Measurements from ENCODE around the gene C1orf232.

DNA sequence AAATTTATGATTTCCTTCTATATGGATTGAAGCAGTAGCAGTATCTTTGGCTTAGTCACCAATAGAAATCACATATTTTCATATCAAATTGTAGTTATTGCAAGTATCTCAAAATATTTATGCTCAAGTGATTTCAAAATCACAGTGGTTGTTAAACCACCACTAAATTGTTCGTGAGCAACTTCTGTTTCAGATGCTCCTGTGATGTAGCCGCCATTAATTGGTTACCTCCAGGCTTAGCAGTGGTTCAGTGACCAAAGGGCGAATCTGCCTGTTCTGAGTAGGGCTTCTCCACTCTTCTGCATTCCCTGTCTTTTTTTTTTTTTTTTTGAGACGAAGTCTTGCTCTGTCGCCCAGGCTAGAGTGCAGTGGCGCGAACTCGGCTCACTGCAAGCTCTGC is 6.6 kb upstream of the C1orf232 start:
- TF ChIP-seq, protein P1, sequence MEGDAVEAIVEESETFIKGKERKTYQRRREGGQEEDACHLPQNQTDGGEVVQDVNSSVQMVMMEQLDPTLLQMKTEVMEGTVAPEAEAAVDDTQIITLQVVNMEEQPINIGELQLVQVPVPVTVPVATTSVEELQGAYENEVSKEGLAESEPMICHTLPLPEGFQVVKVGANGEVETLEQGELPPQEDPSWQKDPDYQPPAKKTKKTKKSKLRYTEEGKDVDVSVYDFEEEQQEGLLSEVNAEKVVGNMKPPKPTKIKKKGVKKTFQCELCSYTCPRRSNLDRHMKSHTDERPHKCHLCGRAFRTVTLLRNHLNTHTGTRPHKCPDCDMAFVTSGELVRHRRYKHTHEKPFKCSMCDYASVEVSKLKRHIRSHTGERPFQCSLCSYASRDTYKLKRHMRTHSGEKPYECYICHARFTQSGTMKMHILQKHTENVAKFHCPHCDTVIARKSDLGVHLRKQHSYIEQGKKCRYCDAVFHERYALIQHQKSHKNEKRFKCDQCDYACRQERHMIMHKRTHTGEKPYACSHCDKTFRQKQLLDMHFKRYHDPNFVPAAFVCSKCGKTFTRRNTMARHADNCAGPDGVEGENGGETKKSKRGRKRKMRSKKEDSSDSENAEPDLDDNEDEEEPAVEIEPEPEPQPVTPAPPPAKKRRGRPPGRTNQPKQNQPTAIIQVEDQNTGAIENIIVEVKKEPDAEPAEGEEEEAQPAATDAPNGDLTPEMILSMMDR (conservative IDR thresholded peaks at IDR 0.05; ENCODE audit: low read depth in 2 of 2), result no peak
- no peak for TF ChIP-seq POLR2AphosphoS5 (IDR thresholded peaks at IDR 0.05; ENCODE audit: low read depth)
